ENCODE measurements around the gene KLK15.

The KLK15 gene

DNA sequence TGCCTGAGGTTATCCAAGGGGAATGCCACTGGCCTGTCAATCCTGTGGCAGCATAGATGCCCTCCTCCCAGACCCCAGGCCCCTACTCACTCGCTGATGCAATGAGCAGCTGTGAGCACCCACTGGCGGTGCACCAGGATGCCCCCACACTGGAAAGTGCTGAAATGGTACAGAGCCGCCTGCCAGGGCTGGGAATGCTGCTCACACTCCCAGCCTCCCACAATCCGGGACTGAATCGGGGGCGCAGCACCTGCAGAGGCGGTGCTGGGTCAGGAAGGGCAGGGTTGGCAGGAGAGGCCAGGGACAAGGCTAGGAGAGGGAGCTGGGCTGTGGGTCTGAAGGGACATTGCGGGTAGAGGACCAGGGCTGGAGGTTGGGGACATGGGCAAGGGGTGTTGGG is 11.8 kb downstream of the KLK15 start:
- TF ChIP-seq POLR2AphosphoS5 (IDR thresholded peaks at IDR 0.05; ENCODE audit: borderline replicate concordance, low read depth, low read length) (no peak), EZH2 (IDR thresholded peaks at IDR 0.05) (no peak), FOXP2 (optimal IDR thresholded peaks at IDR 0.05; ENCODE audit: control extremely low read depth, extremely low read length, insufficient read depth) (no peak)
- no peak overlapping the region for H3K4me3 ChIP-seq
- no peak overlapping the region for H3K27ac ChIP-seq
- no peak overlapping the region for H3K9ac ChIP-seq (ENCODE audit: insufficient read length)
- no peaks in the 10 kb centered on the region for H3K36me3 ChIP-seq (ENCODE audit: insufficient read depth, low read length)
- H3K9me3 ChIP-seq (ENCODE audit: low read depth, low read length), result no peaks in the 10 kb centered on the region
- DNase-seq (ENCODE audit: low read depth, low spot score), result no peak

GRCh38 chr19:50821248-50821612 is 12.1 kb downstream of the KLK15 start:
- Histone ChIP-seq H3K9ac (ENCODE audit: insufficient read length) (no peak overlapping the region), H3K4me3 (0 out of 2 replicates have a peak overlapping the region, but pooled peaks have one; percentile 24), H3K9me3 (ENCODE audit: low read depth, low read length) (no peaks in the 10 kb centered on the region), H3K27ac (no peak overlapping the region), H3K36me3 (ENCODE audit: insufficient read depth, low read length) (no peaks in the 10 kb centered on the region)
- no peak for TF ChIP-seq FOXP2 (optimal IDR thresholded peaks at IDR 0.05; ENCODE audit: control extremely low read depth, extremely low read length, insufficient read depth)
- DNase-seq (ENCODE audit: low read depth, low spot score), result no peak

DNA sequence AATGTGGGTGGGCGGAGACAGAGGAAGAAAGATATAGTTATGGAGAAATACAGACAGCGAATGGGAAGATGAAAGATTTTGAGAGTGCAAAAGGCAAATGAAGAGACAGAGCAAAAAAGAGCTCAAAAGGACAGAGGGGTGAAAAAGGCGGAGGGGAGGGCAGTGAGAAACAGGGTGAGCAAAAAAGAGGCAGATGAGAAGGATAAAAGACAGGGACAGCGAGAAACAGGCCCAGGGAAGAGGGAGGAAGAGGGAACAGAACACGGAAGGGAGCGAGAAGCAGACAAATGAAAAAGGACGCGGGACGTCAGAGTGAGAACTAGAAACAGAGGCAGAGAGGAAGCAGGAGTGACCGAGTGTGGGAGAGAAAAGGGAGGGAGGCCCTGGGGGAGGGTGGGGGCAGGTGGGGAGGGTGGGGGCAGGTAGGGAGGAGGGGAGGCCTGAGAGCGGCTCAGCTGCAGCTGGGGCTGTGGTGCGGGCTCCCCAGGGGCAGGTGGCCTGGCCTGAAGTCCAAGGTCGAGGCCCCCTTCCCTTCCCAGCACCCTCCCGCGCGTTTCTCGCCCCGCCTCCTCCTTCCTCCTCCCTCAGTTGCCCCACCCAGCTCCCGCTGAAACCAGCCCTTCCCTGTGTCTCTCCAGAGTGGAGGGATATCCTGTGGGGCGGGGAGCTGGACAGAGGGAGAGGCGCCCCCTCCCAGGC is 12.7 kb downstream of the KLK15 start:
- TF ChIP-seq FOXP2 (optimal IDR thresholded peaks at IDR 0.05; ENCODE audit: control extremely low read depth, extremely low read length, insufficient read depth) (no peak), EZH2 (IDR thresholded peaks at IDR 0.05) (no peak), POLR2AphosphoS5 (IDR thresholded peaks at IDR 0.05; ENCODE audit: borderline replicate concordance, low read depth, low read length) (no peak)
- Histone ChIP-seq H3K9ac (ENCODE audit: insufficient read length) (no peak overlapping the region), H3K9me3 (ENCODE audit: low read depth, low read length) (no peaks in the 10 kb centered on the region), H3K27ac (no peak overlapping the region), H3K36me3 (ENCODE audit: insufficient read depth, low read length) (no peaks in the 10 kb centered on the region), H3K4me3 (peak overlapping the region; percentile 35; the same call in 1 of the 2 replicates)
- no peak for DNase-seq (ENCODE audit: low read depth, low spot score)

GRCh38 chr19:50820086-50820485 is 13.3 kb downstream of the KLK15 start:
- H3K4me3 ChIP-seq, result no peak overlapping the region
- no peaks in the 10 kb centered on the region for H3K9me3 ChIP-seq (ENCODE audit: low read depth, low read length)
- TF ChIP-seq EZH2 (IDR thresholded peaks at IDR 0.05), result no peak
- TF ChIP-seq POLR2AphosphoS5 (IDR thresholded peaks at IDR 0.05; ENCODE audit: borderline replicate concordance, low read depth, low read length), result no peak
- TF ChIP-seq FOXP2 (optimal IDR thresholded peaks at IDR 0.05; ENCODE audit: control extremely low read depth, extremely low read length, insufficient read depth), result no peak
- H3K9ac ChIP-seq (ENCODE audit: insufficient read length), result no peak overlapping the region
- DNase-seq (ENCODE audit: low read depth, low spot score), result no peak
- no peaks in the 10 kb centered on the region for H3K36me3 ChIP-seq (ENCODE audit: insufficient read depth, low read length)
- no peak overlapping the region for H3K27ac ChIP-seq

GRCh38 chr19:50819636-50820035 is 13.7 kb downstream of the KLK15 start:
- H3K27ac ChIP-seq, result no peak overlapping the region
- no peak for DNase-seq (ENCODE audit: low read depth, low spot score)
- TF ChIP-seq FOXP2 (optimal IDR thresholded peaks at IDR 0.05; ENCODE audit: control extremely low read depth, extremely low read length, insufficient read depth) (no peak), POLR2AphosphoS5 (IDR thresholded peaks at IDR 0.05; ENCODE audit: borderline replicate concordance, low read depth, low read length) (no peak), EZH2 (IDR thresholded peaks at IDR 0.05) (no peak)
- no peak overlapping the region for H3K9ac ChIP-seq (ENCODE audit: insufficient read length)
- H3K4me3 ChIP-seq, result no peak overlapping the region
- H3K9me3 ChIP-seq (ENCODE audit: low read depth, low read length), result no peaks in the 10 kb centered on the region
- H3K36me3 ChIP-seq (ENCODE audit: insufficient read depth, low read length), result no peaks in the 10 kb centered on the region

DNA sequence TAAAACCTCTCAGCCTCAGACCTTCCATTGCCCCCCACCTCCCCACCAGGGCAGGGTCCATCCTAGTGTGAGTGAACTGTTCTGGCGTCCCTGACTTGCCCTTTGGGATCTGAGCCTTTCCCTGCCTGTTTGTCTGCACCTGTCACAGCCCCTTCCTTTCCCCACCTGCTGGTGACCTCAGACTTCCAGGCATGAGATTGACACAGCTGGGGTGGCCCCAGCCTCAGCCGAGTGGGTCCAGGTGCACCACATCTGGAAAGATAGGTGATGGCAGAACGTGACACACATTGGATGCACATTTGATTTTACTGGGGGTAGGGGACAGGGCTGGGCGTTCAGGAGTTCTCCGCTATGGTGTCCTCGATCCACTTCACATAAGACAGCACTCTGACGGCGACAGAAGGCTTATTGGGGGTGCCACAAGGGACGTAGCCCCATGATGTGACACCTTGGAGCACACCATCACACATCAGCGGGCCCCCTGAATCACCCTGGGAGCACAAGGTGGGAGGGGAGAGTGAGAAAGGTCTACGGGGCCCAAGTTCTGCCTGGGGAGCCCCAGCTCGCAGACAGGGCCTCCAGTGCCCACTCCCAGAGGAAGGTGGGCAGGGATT is 14.4 kb downstream of the KLK15 start:
- no peak overlapping the region for H3K4me3 ChIP-seq
- H3K27ac ChIP-seq, result no peak overlapping the region
- no peak for TF ChIP-seq EZH2 (IDR thresholded peaks at IDR 0.05)
- TF ChIP-seq POLR2AphosphoS5 (IDR thresholded peaks at IDR 0.05; ENCODE audit: borderline replicate concordance, low read depth, low read length), result no peak
- TF ChIP-seq FOXP2 (optimal IDR thresholded peaks at IDR 0.05; ENCODE audit: control extremely low read depth, extremely low read length, insufficient read depth), result no peak
- no peak for DNase-seq (ENCODE audit: low read depth, low spot score)
- no peaks in the 10 kb centered on the region for H3K36me3 ChIP-seq (ENCODE audit: insufficient read depth, low read length)
- H3K9ac ChIP-seq (ENCODE audit: insufficient read length), result no peak overlapping the region
- H3K9me3 ChIP-seq (ENCODE audit: low read depth, low read length), result no peaks in the 10 kb centered on the region

DNA sequence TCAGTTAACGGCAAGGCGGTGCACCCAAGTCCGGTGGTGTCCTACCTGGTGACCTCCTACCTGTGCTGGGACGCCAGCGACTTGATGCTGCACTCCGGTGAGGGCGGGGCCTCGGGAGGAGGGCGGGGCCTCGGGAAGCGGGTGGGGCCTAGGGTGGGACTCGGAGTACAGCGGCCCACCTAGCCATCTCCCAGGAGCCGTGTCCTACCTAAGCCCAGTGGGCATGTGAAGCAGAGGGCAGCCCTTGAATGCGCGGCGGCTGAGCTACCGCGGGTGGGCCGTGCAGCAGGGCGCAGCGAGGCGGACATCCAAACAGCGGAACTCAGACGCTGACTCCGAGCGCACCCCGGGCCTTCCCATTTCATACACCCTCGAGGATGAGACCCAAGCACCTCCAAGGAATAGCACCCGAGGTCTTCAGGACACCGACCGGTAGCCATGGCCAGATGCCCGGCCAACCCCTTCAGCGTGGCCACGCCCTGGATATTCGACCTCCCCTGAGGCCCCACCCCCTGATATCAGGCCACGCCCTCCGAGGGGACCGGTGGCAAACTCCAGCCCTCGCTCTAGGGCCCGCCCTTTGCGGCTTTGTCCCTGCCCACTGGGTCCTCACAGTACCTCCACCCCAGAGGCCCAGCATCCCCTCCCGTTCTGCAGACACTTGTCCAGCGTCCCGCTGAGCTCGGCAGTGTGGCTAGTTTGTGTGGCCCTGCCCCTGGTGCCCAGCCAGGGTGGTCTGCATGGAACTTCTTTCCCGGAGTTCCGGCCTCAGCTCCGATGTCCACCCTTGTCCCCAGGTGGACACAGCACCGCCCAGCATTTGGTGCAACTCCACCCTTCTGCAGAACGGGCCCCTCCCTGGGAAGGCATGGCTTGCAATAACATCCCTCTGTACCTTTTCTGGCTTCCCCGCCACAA is 15.2 kb downstream of the KLK15 start:
- H3K9ac ChIP-seq (ENCODE audit: insufficient read length), result no peak overlapping the region
- TF ChIP-seq POLR2AphosphoS5 (IDR thresholded peaks at IDR 0.05; ENCODE audit: borderline replicate concordance, low read depth, low read length) (no peak), EZH2 (IDR thresholded peaks at IDR 0.05) (no peak)
- DNase-seq (ENCODE audit: low read depth, low spot score), result no peak

DNA sequence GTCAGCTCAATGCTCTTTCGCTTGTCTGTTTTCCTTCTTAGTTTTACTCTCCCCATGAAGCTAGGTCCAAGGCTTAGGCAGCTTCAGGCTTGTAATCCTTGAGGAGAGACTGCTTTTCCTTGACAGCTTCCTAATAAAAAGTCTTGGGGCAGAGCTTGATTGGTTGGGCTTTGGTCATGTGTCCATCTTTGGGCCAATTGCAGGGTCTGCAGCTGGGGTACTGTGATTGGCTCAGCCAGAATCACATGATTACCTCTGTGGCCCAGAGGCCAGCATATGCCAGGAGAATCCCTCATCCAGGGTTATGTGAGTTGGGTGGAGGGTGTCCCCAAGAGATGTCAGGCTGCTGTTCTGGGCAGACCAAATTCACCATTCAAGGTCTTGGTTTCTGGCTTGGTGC is 17.9 kb downstream of the KLK15 start:
- Histone ChIP-seq H3K27ac (no peak overlapping the region), H3K4me3 (no peak overlapping the region), H3K36me3 (ENCODE audit: insufficient read depth, low read length) (no peaks in the 10 kb centered on the region), H3K9me3 (ENCODE audit: low read depth, low read length) (no peaks in the 10 kb centered on the region), H3K9ac (ENCODE audit: insufficient read length) (no peak overlapping the region)
- no peak for TF ChIP-seq EZH2 (IDR thresholded peaks at IDR 0.05)
- no peak for TF ChIP-seq FOXP2 (optimal IDR thresholded peaks at IDR 0.05; ENCODE audit: control extremely low read depth, extremely low read length, insufficient read depth)
- TF ChIP-seq POLR2AphosphoS5 (IDR thresholded peaks at IDR 0.05; ENCODE audit: borderline replicate concordance, low read depth, low read length), result no peak
- no peak for DNase-seq (ENCODE audit: low read depth, low spot score)

More for the DNA sequence above, 15.2 kb downstream of the KLK15 start:
- H3K4me3 ChIP-seq, result peak overlapping the region; percentile 59
- no peak overlapping the region for H3K27ac ChIP-seq
- no peaks in the 10 kb centered on the region for H3K9me3 ChIP-seq (ENCODE audit: low read depth, low read length)
- no peaks in the 10 kb centered on the region for H3K36me3 ChIP-seq (ENCODE audit: insufficient read depth, low read length)
